ENCODE data around the gene PANX1. TPM values are rescaled to one million over a fixed set of nuclear protein-coding genes. Genes with fewer than 3 reads are reported as not detected.

The PANX1 gene
- total RNA-seq, 2 experiments from 2014 or later = 4.8 to 4.9 TPM

DNA sequence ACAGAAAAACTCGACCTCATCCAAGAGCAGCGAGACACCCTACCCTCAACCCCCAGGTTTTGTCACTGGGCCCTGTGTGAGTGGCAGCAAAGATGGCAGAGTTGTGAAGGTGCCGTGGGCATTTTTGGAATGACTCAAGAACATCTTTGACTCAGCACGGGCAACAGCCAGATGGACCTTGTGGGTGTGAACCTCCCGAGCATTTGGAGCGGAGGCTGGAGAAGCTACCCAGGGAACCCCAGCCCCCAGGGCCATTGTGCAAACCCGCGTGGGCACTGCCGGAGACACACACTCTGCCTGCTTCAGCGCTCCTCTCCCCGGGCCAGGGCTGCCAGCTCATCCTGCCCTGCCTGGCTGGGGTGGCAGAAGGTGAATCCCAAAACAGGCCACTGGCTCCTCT is 66.1 kb downstream of the PANX1 start:
- ATAC-seq (ENCODE audit: poor library complexity) (no peak), DNase-seq (no peak)
- Mint-ChIP-seq H3K4me3 (no peak overlapping the region), H3K9me3 (no peaks in the 10 kb centered on the region), H3K36me3 (ENCODE audit: low read depth) (no peaks in the 10 kb centered on the region), H3K27me3 (no peaks in the 10 kb centered on the region), H3K4me1 (ENCODE audit: low read depth) (no peaks in the 10 kb centered on the region), H3K27ac (no peak overlapping the region)
- no peaks in the 10 kb centered on the region for H3K4me1 ChIP-seq (ENCODE audit: insufficient read depth, low read length)
- H3K9me3 ChIP-seq (ENCODE audit: control insufficient read depth in 1 of 2, insufficient read depth in 1 of 2, low read length in 2 of 2) = no peaks in the 10 kb centered on the region
- H3K27me3 ChIP-seq (ENCODE audit: control insufficient read depth in 1 of 2, insufficient read depth in 2 of 2, low read length in 2 of 2) = no peaks in the 10 kb centered on the region
- POLR2A ChIA-PET = no interaction called here
- intact Hi-C loops (cut with DNase I, micrococcal nuclease) = no loop called here
- H3K4me3 ChIP-seq (ENCODE audit: low read length) = no peak overlapping the region
- TF ChIP-seq, protein P1, sequence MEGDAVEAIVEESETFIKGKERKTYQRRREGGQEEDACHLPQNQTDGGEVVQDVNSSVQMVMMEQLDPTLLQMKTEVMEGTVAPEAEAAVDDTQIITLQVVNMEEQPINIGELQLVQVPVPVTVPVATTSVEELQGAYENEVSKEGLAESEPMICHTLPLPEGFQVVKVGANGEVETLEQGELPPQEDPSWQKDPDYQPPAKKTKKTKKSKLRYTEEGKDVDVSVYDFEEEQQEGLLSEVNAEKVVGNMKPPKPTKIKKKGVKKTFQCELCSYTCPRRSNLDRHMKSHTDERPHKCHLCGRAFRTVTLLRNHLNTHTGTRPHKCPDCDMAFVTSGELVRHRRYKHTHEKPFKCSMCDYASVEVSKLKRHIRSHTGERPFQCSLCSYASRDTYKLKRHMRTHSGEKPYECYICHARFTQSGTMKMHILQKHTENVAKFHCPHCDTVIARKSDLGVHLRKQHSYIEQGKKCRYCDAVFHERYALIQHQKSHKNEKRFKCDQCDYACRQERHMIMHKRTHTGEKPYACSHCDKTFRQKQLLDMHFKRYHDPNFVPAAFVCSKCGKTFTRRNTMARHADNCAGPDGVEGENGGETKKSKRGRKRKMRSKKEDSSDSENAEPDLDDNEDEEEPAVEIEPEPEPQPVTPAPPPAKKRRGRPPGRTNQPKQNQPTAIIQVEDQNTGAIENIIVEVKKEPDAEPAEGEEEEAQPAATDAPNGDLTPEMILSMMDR (IDR thresholded peaks at IDR 0.05) = no peak
- H3K27ac ChIP-seq (ENCODE audit: low read depth in 1 of 2, low read length in 2 of 2) = no peak overlapping the region
- no peaks in the 10 kb centered on the region for H3K36me3 ChIP-seq (ENCODE audit: insufficient read depth, low read length)
- CTCF ChIA-PET = interaction anchor here (1.0 kb wide), 1 partner anchor 9 kb away, joined by 3 read pairs; no protein-coding TSS in a partner anchor

DNA sequence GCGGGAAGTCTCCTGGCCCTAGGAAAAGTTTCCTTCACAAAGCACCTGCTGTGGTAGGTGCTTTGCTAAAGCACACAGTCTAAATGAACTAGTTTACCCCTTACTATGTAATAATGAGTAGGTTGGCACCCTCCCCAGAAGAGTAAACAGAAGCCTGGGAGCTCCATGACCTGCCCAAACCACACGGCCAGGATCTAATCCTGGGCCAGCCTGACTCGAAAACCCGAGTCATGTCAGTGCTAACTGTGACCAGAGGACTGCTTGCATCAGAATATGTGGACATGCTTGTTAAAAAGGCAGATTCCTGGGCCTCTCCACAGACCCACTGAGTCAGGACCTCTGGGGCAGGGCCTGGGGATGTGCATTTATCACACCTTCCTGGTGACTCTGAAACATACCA is 67.7 kb downstream of the PANX1 start:
- ATAC-seq (ENCODE audit: poor library complexity) = no peak
- no peaks in the 10 kb centered on the region for H3K9me3 Mint-ChIP-seq
- intact Hi-C loops (cut with DNase I, micrococcal nuclease) = no loop called here
- no peak for DNase-seq
- Histone ChIP-seq H3K4me3 (ENCODE audit: low read length) (no peak overlapping the region), H3K4me1 (ENCODE audit: insufficient read depth, low read length) (no peaks in the 10 kb centered on the region), H3K36me3 (ENCODE audit: insufficient read depth, low read length) (no peaks in the 10 kb centered on the region), H3K27me3 (ENCODE audit: control insufficient read depth in 1 of 2, insufficient read depth in 2 of 2, low read length in 2 of 2) (no peaks in the 10 kb centered on the region), H3K9me3 (ENCODE audit: control insufficient read depth in 1 of 2, insufficient read depth in 1 of 2, low read length in 2 of 2) (no peaks in the 10 kb centered on the region), H3K27ac (ENCODE audit: low read depth in 1 of 2, low read length in 2 of 2) (no peak overlapping the region)
- no peak overlapping the region for H3K27ac Mint-ChIP-seq
- ChIA-PET POLR2A (no interaction called here), CTCF (no interaction called here)
- no peaks in the 10 kb centered on the region for H3K36me3 Mint-ChIP-seq (ENCODE audit: low read depth)
- TF ChIP-seq, protein P1 (IDR thresholded peaks at IDR 0.05) = no peak
- H3K4me3 Mint-ChIP-seq = no peak overlapping the region
- no peaks in the 10 kb centered on the region for H3K27me3 Mint-ChIP-seq
- no peaks in the 10 kb centered on the region for H3K4me1 Mint-ChIP-seq (ENCODE audit: low read depth)

DNA sequence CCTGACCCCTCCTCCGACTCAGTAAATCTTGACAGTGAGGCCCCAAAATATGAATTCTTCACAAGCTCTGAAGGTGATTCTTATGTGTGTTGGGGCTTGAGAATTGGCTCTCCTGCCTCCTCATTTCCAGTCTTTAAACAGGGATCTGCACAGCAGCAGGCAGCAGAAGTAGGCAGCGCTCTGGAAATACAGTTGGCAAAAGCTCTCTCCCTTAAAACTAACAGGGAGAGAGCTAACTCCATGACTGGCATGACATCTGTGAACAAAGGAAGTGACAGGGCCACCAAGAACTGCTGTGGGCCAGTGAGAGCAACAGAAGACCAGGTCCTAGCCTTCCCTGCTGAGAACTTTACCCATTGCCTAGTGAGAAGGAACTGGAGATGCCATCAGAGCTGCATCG is 70.1 kb downstream of the PANX1 start:
- no peaks in the 10 kb centered on the region for H3K9me3 Mint-ChIP-seq
- no peak overlapping the region for H3K27ac ChIP-seq (ENCODE audit: low read depth in 1 of 2, low read length in 2 of 2)
- ChIA-PET CTCF (no interaction called here), POLR2A (no interaction called here)
- TF ChIP-seq, protein P1 (IDR thresholded peaks at IDR 0.05) = no peak
- H3K4me3 ChIP-seq (ENCODE audit: low read length) = no peak overlapping the region
- no peaks in the 10 kb centered on the region for H3K27me3 ChIP-seq (ENCODE audit: control insufficient read depth in 1 of 2, insufficient read depth in 2 of 2, low read length in 2 of 2)
- DNase-seq (no peak), ATAC-seq (ENCODE audit: poor library complexity) (no peak)
- H3K27ac Mint-ChIP-seq = no peak overlapping the region
- H3K4me3 Mint-ChIP-seq = no peak overlapping the region
- H3K27me3 Mint-ChIP-seq = peaks cover 7% of the 10 kb centered on the region
- H3K36me3 ChIP-seq (ENCODE audit: insufficient read depth, low read length) = no peaks in the 10 kb centered on the region
- no peaks in the 10 kb centered on the region for H3K9me3 ChIP-seq (ENCODE audit: control insufficient read depth in 1 of 2, insufficient read depth in 1 of 2, low read length in 2 of 2)
- no peaks in the 10 kb centered on the region for H3K4me1 Mint-ChIP-seq (ENCODE audit: low read depth)
- intact Hi-C loops (cut with DNase I, micrococcal nuclease) = no loop called here
- no peaks in the 10 kb centered on the region for H3K36me3 Mint-ChIP-seq (ENCODE audit: low read depth)
- no peaks in the 10 kb centered on the region for H3K4me1 ChIP-seq (ENCODE audit: insufficient read depth, low read length)

Measured in CD4-positive, alpha-beta T cell (primary cell).